ENCODE measurements around the gene NUDT22. TPM values are rescaled to one million over a fixed set of nuclear protein-coding genes. Genes with fewer than 3 reads are reported as not detected.

Gene NUDT22
- total and polyA plus RNA-seq, 2 of the 8 experiments (the other 6 are each of a cell fraction or from before 2014, with no cell fraction given), result 43.4 to 69.0 TPM

- Histone ChIP-seq H4K91ac (replicated peaks; ENCODE audit: insufficient read length, low read length) (no peak overlapping the region), H2BK15ac (ENCODE audit: low read length) (no peak overlapping the region), H3K4me2 (ENCODE audit: insufficient read depth in 1 of 2, low read depth in 2 of 2, low read length in 2 of 2) (no peak overlapping the region), H3K79me1 (ENCODE audit: low read depth, low read length) (no peaks in the 10 kb centered on the region; the same call in 1 of the 2 replicates), H2AFZ (ENCODE audit: low read length) (no peak overlapping the region), H4K5ac (ENCODE audit: insufficient read length, low read depth, low read length) (no peak overlapping the region), H3K14ac (ENCODE audit: insufficient read length) (no peak overlapping the region), H3K23ac (ENCODE audit: insufficient read length) (no peak overlapping the region), H3K27ac (ENCODE audit: low read depth, low read length) (no peak overlapping the region), H2BK5ac (ENCODE audit: low read depth, low read length) (peak overlapping the region; percentile 35; the same call in 1 of the 2 replicates), H3K23me2 (ENCODE audit: low read depth, low read length) (0 out of 2 replicates have a peak, but pooled peaks cover 2% of the 10 kb centered on the region), H2BK20ac (ENCODE audit: low read length) (no peak overlapping the region), H4K20me1 (replicated peaks in 1 of 2; ENCODE audit: control insufficient read depth in 1 of 2, insufficient read depth in 2 of 2, low read length in 2 of 2) (no peaks in the 10 kb centered on the region), H3K27me3 (replicated peaks in 1 of 4; ENCODE audit: control insufficient read depth in 3 of 4, extremely low read depth in 1 of 4, insufficient read depth in 3 of 4, low read length in 3 of 4) (no peaks in the 10 kb centered on the region), H2AK5ac (ENCODE audit: low read depth, low read length) (no peak overlapping the region), H3K9ac (replicated peaks in 1 of 4; ENCODE audit: extremely low read depth in 1 of 4, low read depth in 3 of 4, low read length in 3 of 4) (no peak overlapping the region), H3K36me3 (ENCODE audit: control insufficient read depth in 2 of 4, insufficient read depth in 4 of 4, low read length in 3 of 4) (no peaks in the 10 kb centered on the region; a peak in 1 of 8 replicates), H3K56ac (replicated peaks; ENCODE audit: insufficient read length, low read depth, low read length) (no peak overlapping the region), H3K4me3 (ENCODE audit: extremely low read depth in 1 of 4, insufficient read depth in 2 of 4, low read depth in 3 of 4, low read length in 4 of 4) (no peak overlapping the region), H3K18ac (ENCODE audit: extremely low read depth, low read length) (no peak overlapping the region), H3K9me3 (ENCODE audit: insufficient read depth in 2 of 2, low read depth in 1 of 2, low read length in 1 of 2) (no peaks in the 10 kb centered on the region), H3K4me1 (replicated peaks in 1 of 4; ENCODE audit: control insufficient read depth in 3 of 4, insufficient read depth in 4 of 4, low read length in 3 of 4) (peaks cover 0 to 5% (median 2%) of the 10 kb centered on the region in 4 experiments; a peak in 1 of 7 replicates), H4K8ac (ENCODE audit: extremely low read depth, insufficient read depth, low read length) (no peak overlapping the region), H3K79me2 (ENCODE audit: control insufficient read depth in 1 of 2, insufficient read depth in 2 of 2, low read length in 2 of 2) (0 out of 4 replicates have a peak, but pooled peaks cover 0 to 4% of the 10 kb centered on the region in 2 experiments), H2BK12ac (ENCODE audit: low read depth, low read length) (no peak overlapping the region), H3K4ac (replicated peaks; ENCODE audit: insufficient read length, low read depth, low read length) (no peak overlapping the region), H2BK120ac (replicated peaks; ENCODE audit: low read depth, low read length) (no peak overlapping the region)
- no peak for DNase-seq (ENCODE audit: low read depth in 1 of 2, low spot score in 2 of 2)
- no peak for FAIRE-seq
- WGBS, 2 experiments (ENCODE audit: extremely low coverage in 1 of 2, insufficient coverage in 1 of 2, insufficient read length in 1 of 2, insufficient replicate concordance in 2 of 2, low coverage in 1 of 2, low lambda C conversion rate in 2 of 2, missing lambda C conversion rate in 1 of 2), result 80% methylated on average over 15 of the region's 15 CpGs; no CpG with 5 or more reads in 1 of the 2 experiments
- ChIA-PET CTCF (ENCODE audit: partially characterized antibody) (interaction anchor here (0.6 to 13.7 kb wide), 7 partner anchors 12 to 90 kb away, joined by 3 to 168 read pairs (median 5); partner anchors contain the start of genes CATSPERZ, ESRRA and PLCB3), POLR2A (ENCODE audit: partially characterized antibody) (interaction anchor here (0.6 to 1.8 kb wide), 5 partner anchors 17 to 42 kb away, joined by 3 to 6 read pairs (median 3); partner anchors contain the start of genes PRDX5 and TRMT112)
- TF ChIP-seq RFX5 (IDR thresholded peaks at IDR 0.05; ENCODE audit: borderline replicate concordance, low read depth, low read length) (no peak), USF2 (IDR thresholded peaks at IDR 0.05; ENCODE audit: low read length) (no peak), MAX (IDR thresholded peaks at IDR 0.05) (no peak), JUN (IDR thresholded peaks at IDR 0.05; ENCODE audit: low read depth, low read length) (no peak), POU5F1 (IDR thresholded peaks at IDR 0.05; ENCODE audit: low read depth, low read length) (no peak), RAD21 (IDR thresholded peaks at IDR 0.05 in 1 of 2, conservative IDR thresholded peaks at IDR 0.05 in 1 of 2; ENCODE audit: low read depth in 2 of 2, low read length in 2 of 2) (no peak), SRF (IDR thresholded peaks at IDR 0.05; ENCODE audit: low read depth, low read length) (no peak), BCL11A (IDR thresholded peaks at IDR 0.05; ENCODE audit: low read depth in 2 of 2, low read length in 2 of 2) (no peak), SUZ12 (IDR thresholded peaks at IDR 0.05; ENCODE audit: low read length) (no peak), KDM5A (IDR thresholded peaks at IDR 0.05; ENCODE audit: low read length) (no peak), POLR2A (IDR thresholded peaks at IDR 0.05; ENCODE audit: control extremely low read depth in 1 of 2, low read depth in 2 of 2, low read length in 2 of 2) (no peak)
Measured at GRCh38 chr11:64275031-64275800, 49.1 kb downstream of the NUDT22 start.

All from H1 (cell line).